ENCODE results near the gene SNRPD2. TPM values are rescaled to one million over a fixed set of nuclear protein-coding genes. Genes with fewer than 3 reads are reported as not detected.

Gene SNRPD2
- total and polyA plus RNA-seq, 8 donors: 77.6 to 183 (median 133) TPM

Small RNA genes lying within 50 kb of the gene (microRNA-seq; reads per million reads assigned to microRNA genes)
- 69.2 to 75.3 reads per million in 2 donors for gene MIR330
- 0 reads per million in 2 donors for gene MIR642A
- gene MIR642B: 0 reads per million in 2 donors

Other genes starting within 250 kb of the SNRPD2 start
- 10 to 100 TPM in 1 of 6 donors, 1 to 10 TPM in 3, under 1 TPM in 2; 0.79 to 17.0 (median 5.7) TPM for gene FOSB, start 224.0 kb downstream of the SNRPD2 start, total RNA-seq
- 10 to 100 TPM; 12.9 to 21.6 TPM for gene FOSB, start 224.0 kb downstream of the SNRPD2 start, polyA plus RNA-seq
- gene RTN2, start 194.9 kb downstream of the SNRPD2 start, total RNA-seq: 1 to 10 TPM; 2.1 to 6.3 (median 3.2) TPM
- 1 to 10 TPM; 4.4 to 9.5 TPM for gene RTN2, start 194.9 kb downstream of the SNRPD2 start, polyA plus RNA-seq
- gene PPM1N, start 193.5 kb downstream of the SNRPD2 start, total RNA-seq: under 1 TPM; 0.22 to 0.41 (median 0.30) TPM
- gene PPM1N, start 193.5 kb downstream of the SNRPD2 start, polyA plus RNA-seq: 1 to 10 TPM in 1 of 2 donors, under 1 TPM in 1; 0.53 to 2.1 TPM
- gene VASP, start 184.5 kb downstream of the SNRPD2 start, total RNA-seq: 10 to 100 TPM; 12.5 to 49.3 (median 25.1) TPM
- 10 to 100 TPM; 32.7 to 34.3 TPM for gene VASP, start 184.5 kb downstream of the SNRPD2 start, polyA plus RNA-seq
- 1 to 10 TPM; 3.4 to 8.0 (median 6.0) TPM for gene OPA3, start 107.2 kb downstream of the SNRPD2 start, total RNA-seq
- 1 to 10 TPM; 3.7 to 3.8 TPM for gene OPA3, start 107.2 kb downstream of the SNRPD2 start, polyA plus RNA-seq
- gene GPR4, start 89.7 kb downstream of the SNRPD2 start, total RNA-seq: 1 to 10 TPM in 3 of 6 donors, under 1 TPM in 3; 0.56 to 2.2 (median 0.99) TPM
- gene GPR4, start 89.7 kb downstream of the SNRPD2 start, polyA plus RNA-seq: 1 to 10 TPM; 2.4 to 3.0 TPM
- 10 to 100 TPM; 20.9 to 51.2 (median 28.3) TPM for gene EML2, start 52.6 kb downstream of the SNRPD2 start, total RNA-seq
- gene EML2, start 52.6 kb downstream of the SNRPD2 start, polyA plus RNA-seq: 10 to 100 TPM; 47.8 to 51.0 TPM
- 10 to 100 TPM in 1 of 6 donors, 1 to 10 TPM in 5; 2.6 to 10.1 (median 6.6) TPM for gene GIPR, start 23.7 kb downstream of the SNRPD2 start, total RNA-seq
- gene GIPR, start 23.7 kb downstream of the SNRPD2 start, polyA plus RNA-seq: 10 to 100 TPM; 28.7 to 49.0 TPM
- 1 to 10 TPM; 3.4 to 6.3 (median 4.9) TPM for gene QPCTL, start 713 bp upstream of the SNRPD2 start, total RNA-seq
- 1 to 10 TPM; 5.5 to 7.3 TPM for gene QPCTL, start 713 bp upstream of the SNRPD2 start, polyA plus RNA-seq
- 10 to 100 TPM in 4 of 6 donors, 1 to 10 TPM in 2; 6.7 to 11.3 (median 10.7) TPM for gene FBXO46, start 38.9 kb upstream of the SNRPD2 start, total RNA-seq
- gene FBXO46, start 38.9 kb upstream of the SNRPD2 start, polyA plus RNA-seq: 1 to 10 TPM; 8.3 to 8.7 TPM
- gene MEIOSIN, start 41.5 kb upstream of the SNRPD2 start, total RNA-seq: not detected
- not detected for gene MEIOSIN, start 41.5 kb upstream of the SNRPD2 start, polyA plus RNA-seq
- gene SIX5, start 77.3 kb upstream of the SNRPD2 start, total RNA-seq: 10 to 100 TPM; 18.7 to 38.2 (median 28.0) TPM
- gene SIX5, start 77.3 kb upstream of the SNRPD2 start, polyA plus RNA-seq: 10 to 100 TPM; 25.1 to 42.5 TPM
- 10 to 100 TPM; 27.0 to 74.7 (median 37.7) TPM for gene DMPK, start 90.5 kb upstream of the SNRPD2 start, total RNA-seq
- gene DMPK, start 90.5 kb upstream of the SNRPD2 start, polyA plus RNA-seq: 100 to 1,000 TPM; 147 to 293 TPM
- 10 to 100 TPM; 14.3 to 23.0 (median 18.6) TPM for gene DMWD, start 100.9 kb upstream of the SNRPD2 start, total RNA-seq
- 10 to 100 TPM; 14.2 to 39.8 TPM for gene DMWD, start 100.9 kb upstream of the SNRPD2 start, polyA plus RNA-seq
- gene RSPH6A, start 123.4 kb upstream of the SNRPD2 start, total RNA-seq: under 1 TPM in 1 of 6 donors, not detected in 5; 0.08 TPM
- gene RSPH6A, start 123.4 kb upstream of the SNRPD2 start, polyA plus RNA-seq: under 1 TPM in 1 of 2 donors, not detected in 1; 0.08 TPM
- 10 to 100 TPM; 25.7 to 44.7 (median 28.5) TPM for gene SYMPK, start 171.2 kb upstream of the SNRPD2 start, total RNA-seq
- gene SYMPK, start 171.2 kb upstream of the SNRPD2 start, polyA plus RNA-seq: 100 to 1,000 TPM; 133 to 142 TPM
- gene FOXA3, start 172.4 kb upstream of the SNRPD2 start, total RNA-seq: 10 to 100 TPM; 20.6 to 45.0 (median 28.3) TPM
- 10 to 100 TPM; 19.8 to 24.1 TPM for gene FOXA3, start 172.4 kb upstream of the SNRPD2 start, polyA plus RNA-seq
- gene IRF2BP1, start 194.2 kb upstream of the SNRPD2 start, total RNA-seq: 10 to 100 TPM; 10.0 to 19.4 (median 14.7) TPM
- 10 to 100 TPM; 13.3 to 21.5 TPM for gene IRF2BP1, start 194.2 kb upstream of the SNRPD2 start, polyA plus RNA-seq
- 1 to 10 TPM; 3.6 to 5.6 (median 4.4) TPM for gene MYPOP, start 210.7 kb upstream of the SNRPD2 start, total RNA-seq
- 1 to 10 TPM; 5.2 to 6.9 TPM for gene MYPOP, start 210.7 kb upstream of the SNRPD2 start, polyA plus RNA-seq
- not detected for gene NANOS2, start 222.8 kb upstream of the SNRPD2 start, total RNA-seq
- gene NANOS2, start 222.8 kb upstream of the SNRPD2 start, polyA plus RNA-seq: not detected

All from pancreas (tissue), 8 donors.